Skeletal muscle tissue (tissue), 4 donors: Measurements from ENCODE around the gene KCNJ15. TPM values are rescaled to one million over a fixed set of nuclear protein-coding genes. Genes with fewer than 3 reads are reported as not detected.

ENCODE experiments used
- H3K27ac ChIP-seq: one replicate; pipeline ENCODE4 v1.7.0; 2013; ENCODE audit warnings: mild to moderate bottlenecking, low read depth, low read length, inconsistent platforms
- H3K27me3 ChIP-seq, 3 donors: one replicate each; pipeline ENCODE4 v1.7.0; 2013; ENCODE audit warnings: low read length in 3 of 3; ENCODE audit not compliant: control insufficient read depth in 3 of 3, insufficient read depth in 3 of 3
- H3K36me3 ChIP-seq, 3 donors: one replicate each; pipeline ENCODE4 v1.7.0; 2013; ENCODE audit warnings: low read length in 3 of 3; ENCODE audit not compliant: control insufficient read depth in 3 of 3, insufficient read depth in 3 of 3
- H3K4me1 ChIP-seq, 3 donors: one replicate each; pipeline ENCODE4 v1.7.0; 2013; ENCODE audit warnings: low read length in 3 of 3, mild to moderate bottlenecking in 3 of 3; ENCODE audit not compliant: control insufficient read depth in 3 of 3, insufficient read depth in 3 of 3
- H3K4me3 ChIP-seq, 3 donors: one replicate each; pipeline ENCODE4 v1.7.0; 2013; ENCODE audit warnings: low read length in 3 of 3
- H3K9ac ChIP-seq, 3 donors: one replicate each; pipeline ENCODE4 v1.7.0; 2013; ENCODE audit warnings: low read length in 3 of 3, mild to moderate bottlenecking in 3 of 3, moderate library complexity in 2 of 3, low read depth in 1 of 3
- H3K9me3 ChIP-seq, 3 donors: one replicate each; pipeline ENCODE4 v1.7.0; 2013; ENCODE audit warnings: low read length in 3 of 3; ENCODE audit not compliant: control insufficient read depth in 3 of 3
- total RNA-seq: library from RNA; depleted of rRNA; stranded (reverse); fragments of >200 nt; gene quantifications from one replicate; pipeline ENCODE4 v1.2.3, GENCODE V29; 2014
- donor health status: Osteomylitis.

Gene KCNJ15
- 0.52 TPM for total RNA-seq

DNA sequence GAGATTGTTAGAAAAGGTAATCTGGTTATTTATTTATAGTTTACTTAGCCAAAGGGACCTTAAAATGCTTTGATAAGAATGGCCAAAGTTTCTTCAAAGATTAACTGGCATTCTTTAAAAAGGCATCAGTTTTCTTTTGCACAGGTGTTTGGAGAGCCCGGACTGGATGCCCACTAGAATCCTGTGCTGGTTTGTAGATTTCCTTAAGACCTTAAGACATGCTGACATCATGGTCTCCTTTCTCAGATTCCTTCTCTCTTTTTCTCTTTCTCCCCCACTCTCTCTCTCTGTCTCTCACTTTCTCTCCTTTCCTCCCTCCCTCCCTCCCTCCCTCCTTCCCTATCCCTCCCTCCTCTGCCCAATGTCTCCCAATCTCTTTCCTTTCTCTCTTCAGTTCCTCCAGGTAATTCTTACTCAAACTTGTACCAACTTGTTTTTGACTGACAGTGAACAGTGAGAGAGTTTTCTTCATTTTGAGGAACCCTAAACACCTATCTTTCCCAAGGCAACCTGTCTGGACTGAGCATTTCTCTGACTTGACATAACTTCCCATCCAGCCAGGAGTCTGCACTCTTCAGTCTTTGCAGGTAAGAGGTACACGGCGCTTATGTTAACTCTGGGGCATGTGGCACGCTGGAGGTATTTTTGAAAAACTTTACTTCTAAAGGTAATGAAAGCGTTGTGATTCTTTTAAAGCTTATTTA is at the start of gene KCNJ15:
Gene KCNJ15, plus strand, starts transcription at position 393 of the 704 bp plus-strand sequence. CDS start 42,271 bp downstream, outside the sequence.
- Histone ChIP-seq H3K4me1 (no peaks in the 10 kb centered on the region), H3K36me3 (no peaks in the 10 kb centered on the region), H3K27ac (no peak within 1 kb of the TSS), H3K9ac (no peak within 1 kb of the TSS), H3K9me3 (no peaks in the 10 kb centered on the region), H3K27me3 (peaks cover 0 to 15% (median 4%) of the 10 kb centered on the region in 3 donors), H3K4me3 (no peak within 1 kb of the TSS)

DNA sequence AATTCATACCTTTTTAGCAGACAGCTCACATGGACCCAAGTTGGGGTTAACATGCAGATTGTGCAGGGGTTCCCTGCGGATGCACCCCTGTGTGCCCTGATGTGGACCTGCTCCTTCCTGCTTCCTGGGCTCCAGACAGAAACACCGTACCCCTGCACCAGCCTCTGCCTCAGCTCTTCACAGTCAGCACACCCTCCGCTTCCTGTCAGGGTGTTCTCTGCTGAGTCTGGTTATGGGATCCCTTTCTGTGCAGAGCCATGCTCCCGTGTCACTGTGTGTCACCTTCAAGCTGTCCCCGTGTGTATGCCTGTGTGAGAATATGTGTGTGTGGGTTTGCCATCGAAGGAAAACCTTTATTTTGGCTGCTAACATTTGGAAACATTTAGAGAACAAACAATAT is 48.7 kb upstream of the KCNJ15 start:
- no peak overlapping the region for H3K9ac ChIP-seq
- H3K4me3 ChIP-seq, result no peak overlapping the region
- H3K36me3 ChIP-seq, result no peaks in the 10 kb centered on the region
- no peak overlapping the region for H3K27ac ChIP-seq
- H3K27me3 ChIP-seq, result peaks cover 8 to 33% (median 12%) of the 10 kb centered on the region in 3 donors
- H3K4me1 ChIP-seq, result no peaks in the 10 kb centered on the region
- H3K9me3 ChIP-seq, result peaks cover 0 to 2% (median 0%) of the 10 kb centered on the region in 3 donors

DNA sequence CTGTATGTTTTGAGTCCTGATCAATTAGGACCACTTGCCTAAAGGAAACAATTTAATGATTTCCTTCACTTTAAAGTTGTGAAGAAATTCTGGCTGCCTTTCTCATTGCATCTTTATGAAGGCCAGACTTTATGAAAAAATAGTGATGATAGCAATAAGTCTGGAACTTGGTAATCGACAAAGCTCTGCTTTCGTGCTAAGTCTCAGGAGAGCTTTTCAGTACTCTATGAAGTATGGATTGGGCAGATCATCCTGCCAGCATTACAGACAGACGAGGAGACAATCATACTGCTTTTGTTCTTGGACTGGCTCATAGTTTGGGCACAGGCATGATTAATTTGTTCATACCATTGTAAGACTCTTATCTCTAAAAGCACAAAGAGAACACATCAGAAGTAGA is 45.5 kb upstream of the KCNJ15 start:
- H3K27me3 ChIP-seq, result peaks cover 4 to 19% (median 12%) of the 10 kb centered on the region in 3 donors
- H3K27ac ChIP-seq, result no peak overlapping the region
- no peak overlapping the region for H3K4me3 ChIP-seq
- H3K9ac ChIP-seq, result no peak overlapping the region
- peaks cover 0 to 2% (median 0%) of the 10 kb centered on the region in 3 donors for H3K9me3 ChIP-seq
- H3K4me1 ChIP-seq, result no peaks in the 10 kb centered on the region
- H3K36me3 ChIP-seq, result no peaks in the 10 kb centered on the region

DNA sequence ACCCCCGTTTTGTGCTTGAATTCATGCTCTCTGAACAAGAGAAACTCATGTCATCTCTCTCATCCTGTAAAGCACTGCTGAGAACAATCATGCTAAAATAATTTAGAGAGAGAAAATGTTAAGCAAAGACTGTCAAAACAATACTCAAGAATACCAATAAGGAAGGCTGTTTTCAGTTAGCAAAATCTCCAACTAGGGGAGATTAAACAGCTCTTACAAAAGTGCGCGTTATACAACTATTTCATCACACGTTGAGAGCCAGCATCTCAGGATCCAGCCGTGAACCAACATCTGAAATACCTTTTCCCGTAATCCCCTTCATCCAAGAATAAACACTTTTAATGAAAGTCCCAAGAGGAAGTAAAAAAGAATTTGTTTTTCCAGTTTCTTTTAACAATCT is 44.1 kb upstream of the KCNJ15 start:
- Histone ChIP-seq H3K27ac (no peak overlapping the region), H3K9ac (no peak overlapping the region), H3K27me3 (peaks cover 4 to 13% (median 7%) of the 10 kb centered on the region in 3 donors), H3K36me3 (no peaks in the 10 kb centered on the region), H3K4me3 (no peak overlapping the region), H3K4me1 (no peaks in the 10 kb centered on the region), H3K9me3 (peaks cover 0 to 2% (median 0%) of the 10 kb centered on the region in 3 donors)

DNA sequence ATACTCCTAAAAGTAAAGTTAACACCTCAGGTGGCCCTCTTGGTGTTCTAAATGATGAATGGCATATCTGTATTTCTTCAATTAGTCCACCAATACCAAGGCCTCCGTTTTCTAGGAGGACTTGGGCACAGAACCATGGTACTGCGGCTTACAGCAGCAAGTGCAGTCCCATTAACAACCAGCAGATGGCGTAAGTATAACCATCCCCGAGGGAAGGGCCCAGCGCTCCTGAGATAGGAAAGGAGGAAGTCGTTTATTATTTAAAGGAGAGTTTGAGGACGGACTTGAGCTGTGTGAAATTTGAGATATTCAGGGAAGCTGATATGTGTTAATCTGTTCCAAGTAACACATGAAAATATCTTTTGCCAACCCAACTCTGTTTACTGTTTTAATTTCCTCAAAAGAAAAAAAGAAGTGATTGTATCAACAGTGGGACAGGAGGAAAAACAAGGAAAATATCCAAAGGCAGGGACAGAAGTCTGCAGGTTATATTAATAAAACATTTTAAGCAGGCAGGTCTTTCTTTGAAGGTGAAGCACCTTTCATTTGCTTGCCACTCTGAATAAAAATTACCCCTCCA is 37.7 kb upstream of the KCNJ15 start:
- Histone ChIP-seq H3K9ac (no peak overlapping the region), H3K27ac (no peak overlapping the region), H3K9me3 (peaks cover 0 to 5% (median 2%) of the 10 kb centered on the region in 3 donors), H3K27me3 (peaks cover 0 to 2% (median 0%) of the 10 kb centered on the region in 3 donors), H3K36me3 (no peaks in the 10 kb centered on the region), H3K4me1 (no peaks in the 10 kb centered on the region), H3K4me3 (no peak overlapping the region)

DNA sequence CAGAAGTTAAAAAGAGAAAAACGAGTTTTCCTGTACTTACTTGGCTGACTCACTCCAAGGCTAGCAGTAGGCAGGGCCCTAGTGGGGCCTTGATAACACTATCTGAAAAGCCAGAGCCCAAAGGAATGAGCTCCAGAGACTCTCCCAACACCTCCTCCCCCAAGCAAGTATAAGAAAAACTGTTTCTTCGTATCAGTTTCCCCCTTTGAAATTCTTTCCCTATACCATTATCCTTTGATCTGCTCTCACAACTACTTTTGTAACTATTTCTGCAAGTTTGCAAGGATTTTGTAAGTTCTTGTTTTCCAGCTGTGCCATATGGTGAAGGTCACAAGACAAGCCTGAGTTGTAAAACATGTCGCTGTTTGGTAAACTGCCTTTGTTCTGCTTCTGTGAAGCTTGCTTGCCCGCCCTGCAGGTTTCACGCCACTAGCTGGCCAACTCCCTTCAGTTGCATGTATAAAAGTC is 36.5 kb upstream of the KCNJ15 start:
- Histone ChIP-seq H3K27me3 (peaks cover 0 to 2% (median 0%) of the 10 kb centered on the region in 3 donors), H3K4me1 (no peaks in the 10 kb centered on the region), H3K4me3 (no peak overlapping the region), H3K9me3 (peaks cover 0 to 8% (median 2%) of the 10 kb centered on the region in 3 donors), H3K27ac (no peak overlapping the region), H3K36me3 (no peaks in the 10 kb centered on the region), H3K9ac (no peak overlapping the region)

DNA sequence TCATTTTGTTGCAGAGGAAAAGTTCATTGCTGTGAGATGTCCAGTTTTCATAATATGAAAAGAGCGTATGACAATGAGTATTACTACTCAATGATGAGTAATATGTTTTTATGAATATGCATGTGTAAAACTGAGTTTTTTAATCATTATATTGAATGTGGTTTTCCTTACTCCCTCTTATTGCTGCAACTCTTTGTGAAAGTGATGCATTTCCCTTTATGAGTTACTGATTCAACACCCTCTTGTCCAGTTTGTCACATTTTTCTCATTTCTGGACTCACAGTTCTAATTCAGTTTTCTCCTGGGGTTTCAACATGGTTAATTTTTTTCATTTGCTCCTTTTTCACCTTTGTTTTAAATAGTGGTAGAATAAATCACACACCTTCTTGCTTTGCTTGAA is 35.2 kb upstream of the KCNJ15 start:
- H3K36me3 ChIP-seq, result no peaks in the 10 kb centered on the region
- H3K4me3 ChIP-seq, result no peak overlapping the region
- peaks cover 0 to 8% (median 2%) of the 10 kb centered on the region in 3 donors for H3K9me3 ChIP-seq
- peaks cover 0 to 2% (median 0%) of the 10 kb centered on the region in 3 donors for H3K27me3 ChIP-seq
- no peak overlapping the region for H3K9ac ChIP-seq
- H3K27ac ChIP-seq, result no peak overlapping the region
- no peaks in the 10 kb centered on the region for H3K4me1 ChIP-seq

DNA sequence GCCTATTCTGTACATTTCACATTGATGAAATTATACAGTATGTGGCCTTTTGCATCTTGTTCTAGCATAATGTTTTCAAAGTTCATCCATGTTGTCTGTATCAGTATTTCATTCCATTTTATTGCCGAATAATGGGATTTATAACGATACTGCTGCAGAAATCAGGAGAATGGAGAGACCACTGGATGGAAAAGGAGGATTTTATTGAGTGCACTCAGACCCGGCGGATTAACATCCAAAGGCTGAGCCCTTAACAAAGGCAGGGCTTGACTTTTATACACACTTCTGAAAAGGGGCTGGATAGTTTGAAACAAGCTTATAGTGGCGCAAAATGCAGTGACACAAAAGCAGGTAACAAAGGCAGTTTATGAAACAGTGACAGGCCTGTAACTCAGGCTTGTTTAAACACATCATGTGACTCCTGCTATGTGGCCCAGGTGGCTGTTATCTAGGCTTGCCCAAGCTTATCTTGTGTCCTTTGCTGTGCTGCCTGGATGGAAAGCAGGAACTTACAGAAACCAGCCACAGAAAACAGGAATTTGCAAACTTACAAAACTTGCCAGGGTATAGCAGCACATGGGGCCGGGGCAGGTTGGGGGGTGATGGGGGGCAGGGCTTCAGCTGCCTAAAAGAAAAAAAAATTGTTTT is 32.8 kb upstream of the KCNJ15 start:
- no peak overlapping the region for H3K27ac ChIP-seq
- no peak overlapping the region for H3K9ac ChIP-seq
- no peaks in the 10 kb centered on the region for H3K27me3 ChIP-seq
- no peak overlapping the region for H3K4me3 ChIP-seq
- no peaks in the 10 kb centered on the region for H3K36me3 ChIP-seq
- peaks cover 0 to 8% (median 2%) of the 10 kb centered on the region in 3 donors for H3K9me3 ChIP-seq
- no peaks in the 10 kb centered on the region for H3K4me1 ChIP-seq

DNA sequence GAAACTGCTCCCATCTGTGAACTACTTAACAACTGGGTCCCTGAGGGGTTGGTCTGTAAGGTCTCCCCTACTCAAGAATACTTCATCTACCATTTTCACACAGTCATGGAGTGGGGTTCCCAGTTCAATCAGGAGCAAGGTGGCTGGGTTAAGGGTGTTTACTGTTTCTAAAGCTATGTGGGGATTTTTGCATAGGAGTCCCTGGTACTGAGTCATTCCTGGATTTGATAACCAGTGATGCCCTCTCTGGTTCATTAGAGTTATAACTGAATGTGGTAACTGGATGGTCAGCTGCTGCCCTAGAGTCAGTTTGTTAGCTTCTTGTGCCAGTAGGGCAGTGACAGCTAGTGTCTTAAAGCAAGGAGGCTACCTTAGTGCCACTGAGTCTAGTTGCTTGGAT is 29.4 kb upstream of the KCNJ15 start:
- Histone ChIP-seq H3K9me3 (peaks cover 0 to 11% (median 5%) of the 10 kb centered on the region in 3 donors), H3K4me1 (no peaks in the 10 kb centered on the region), H3K27ac (no peak overlapping the region), H3K4me3 (no peak overlapping the region), H3K9ac (no peak overlapping the region), H3K36me3 (no peaks in the 10 kb centered on the region), H3K27me3 (no peaks in the 10 kb centered on the region)

DNA sequence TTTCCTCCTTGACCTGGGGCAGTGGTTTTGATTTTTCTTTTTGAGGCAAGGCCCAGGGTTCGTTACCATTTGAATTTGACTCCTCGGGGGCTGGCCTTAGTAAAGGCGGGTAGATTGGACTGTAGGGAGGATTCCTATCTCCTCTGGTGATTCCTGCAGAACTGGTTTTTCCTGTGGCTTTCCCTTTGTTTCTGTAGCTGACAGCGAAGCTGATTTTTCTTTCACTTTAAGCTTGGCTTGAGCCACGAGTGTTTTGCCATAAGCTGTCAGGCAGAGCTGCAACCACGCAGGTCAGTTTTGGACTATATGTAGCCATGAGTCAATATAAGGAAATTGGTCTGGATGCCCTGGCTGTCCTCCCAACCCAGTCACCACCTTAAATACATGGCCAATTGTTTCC is 28.7 kb upstream of the KCNJ15 start:
- Histone ChIP-seq H3K36me3 (no peaks in the 10 kb centered on the region), H3K9me3 (peaks cover 0 to 11% (median 5%) of the 10 kb centered on the region in 3 donors), H3K4me3 (no peak overlapping the region), H3K9ac (no peak overlapping the region), H3K4me1 (no peaks in the 10 kb centered on the region), H3K27ac (no peak overlapping the region), H3K27me3 (no peaks in the 10 kb centered on the region)
